ENCODE results near the gene MYO1D.

GRCh38 chr17:32798938-32799337 lies 78.0 kb downstream of the MYO1D start:
- TF ChIP-seq CREB5 (CRISPR knock-in tag; IDR thresholded peaks at IDR 0.05; ENCODE audit: low read depth) = no peak
- TF ChIP-seq TCF4 (CRISPR knock-in tag; IDR thresholded peaks at IDR 0.05; ENCODE audit: borderline replicate concordance) = no peak
